ENCODE data around the gene UBE2D2. TPM values are rescaled to one million over a fixed set of nuclear protein-coding genes. Genes with fewer than 3 reads are reported as not detected.

Gene UBE2D2
- total RNA-seq, 1 donor from 2014 or later = 57.5 TPM

DNA sequence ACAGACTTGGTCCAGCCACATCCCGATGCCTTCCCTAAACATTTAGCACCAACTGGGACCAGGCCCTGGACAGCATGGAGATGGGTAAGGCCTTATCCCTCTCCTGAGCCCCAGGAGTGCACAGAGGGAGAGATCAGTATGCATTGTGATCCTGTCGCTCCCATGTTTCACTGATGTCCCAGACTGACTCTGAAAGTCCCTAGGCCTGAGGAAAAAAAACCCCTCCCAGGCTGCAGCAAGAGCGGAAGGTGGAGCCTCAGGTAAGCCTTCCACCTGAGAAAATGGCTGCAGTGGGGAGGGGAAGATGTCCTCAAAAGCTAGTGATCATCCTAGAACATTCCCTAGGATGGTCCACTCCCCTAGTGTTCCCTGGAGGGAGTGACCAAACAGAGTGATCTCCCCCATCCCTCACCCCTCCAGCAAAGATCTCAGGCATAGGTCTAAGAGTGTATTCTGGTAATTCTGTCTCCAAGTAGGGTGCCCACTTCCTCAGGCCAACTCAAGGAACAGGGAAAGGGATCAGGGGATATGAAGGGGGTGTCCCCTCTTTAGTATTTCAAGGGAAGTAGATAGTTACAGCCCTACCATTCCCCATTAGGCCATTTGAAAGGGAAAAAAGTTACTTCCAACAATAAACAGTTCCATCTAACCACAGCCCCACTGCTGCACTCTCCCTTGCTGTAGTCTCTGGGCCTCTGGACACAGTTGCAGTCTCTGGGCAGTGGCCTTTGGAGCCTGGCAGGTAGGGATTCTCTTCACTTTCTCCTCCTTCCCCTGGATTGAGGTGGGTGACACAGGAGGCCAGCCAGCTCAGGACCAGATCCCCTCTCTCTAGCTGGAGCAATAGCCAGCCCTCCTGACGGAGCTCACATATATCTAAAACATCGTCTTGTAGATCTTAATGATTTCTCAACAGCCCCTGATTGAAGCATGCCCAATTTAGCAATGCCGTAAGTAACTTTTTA, 80.3 kb downstream of the UBE2D2 start:
- Histone ChIP-seq H3K4me1 (peaks cover 60% of the 10 kb centered on the region), H3K36me3 (no peaks in the 10 kb centered on the region), H3K4me3 (no peak overlapping the region), H3K27ac (peak overlapping the region; percentile 65), H3K27me3 (no peaks in the 10 kb centered on the region), H3K9me3 (no peaks in the 10 kb centered on the region)
- no peak for DNase-seq (ENCODE audit: extremely low spot score in 2 of 2)
- intact Hi-C loops (cut with DNase I) = no loop called here
- TF ChIP-seq, protein P1, sequence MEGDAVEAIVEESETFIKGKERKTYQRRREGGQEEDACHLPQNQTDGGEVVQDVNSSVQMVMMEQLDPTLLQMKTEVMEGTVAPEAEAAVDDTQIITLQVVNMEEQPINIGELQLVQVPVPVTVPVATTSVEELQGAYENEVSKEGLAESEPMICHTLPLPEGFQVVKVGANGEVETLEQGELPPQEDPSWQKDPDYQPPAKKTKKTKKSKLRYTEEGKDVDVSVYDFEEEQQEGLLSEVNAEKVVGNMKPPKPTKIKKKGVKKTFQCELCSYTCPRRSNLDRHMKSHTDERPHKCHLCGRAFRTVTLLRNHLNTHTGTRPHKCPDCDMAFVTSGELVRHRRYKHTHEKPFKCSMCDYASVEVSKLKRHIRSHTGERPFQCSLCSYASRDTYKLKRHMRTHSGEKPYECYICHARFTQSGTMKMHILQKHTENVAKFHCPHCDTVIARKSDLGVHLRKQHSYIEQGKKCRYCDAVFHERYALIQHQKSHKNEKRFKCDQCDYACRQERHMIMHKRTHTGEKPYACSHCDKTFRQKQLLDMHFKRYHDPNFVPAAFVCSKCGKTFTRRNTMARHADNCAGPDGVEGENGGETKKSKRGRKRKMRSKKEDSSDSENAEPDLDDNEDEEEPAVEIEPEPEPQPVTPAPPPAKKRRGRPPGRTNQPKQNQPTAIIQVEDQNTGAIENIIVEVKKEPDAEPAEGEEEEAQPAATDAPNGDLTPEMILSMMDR (IDR thresholded peaks at IDR 0.05) = no peak
- TF ChIP-seq POLR2AphosphoS5 (IDR thresholded peaks at IDR 0.05; ENCODE audit: insufficient read depth in 1 of 2, low read depth in 1 of 2) (peak in 1 of 2 donors; percentile 16), POLR2A (IDR thresholded peaks at IDR 0.05) (no peak)

DNA sequence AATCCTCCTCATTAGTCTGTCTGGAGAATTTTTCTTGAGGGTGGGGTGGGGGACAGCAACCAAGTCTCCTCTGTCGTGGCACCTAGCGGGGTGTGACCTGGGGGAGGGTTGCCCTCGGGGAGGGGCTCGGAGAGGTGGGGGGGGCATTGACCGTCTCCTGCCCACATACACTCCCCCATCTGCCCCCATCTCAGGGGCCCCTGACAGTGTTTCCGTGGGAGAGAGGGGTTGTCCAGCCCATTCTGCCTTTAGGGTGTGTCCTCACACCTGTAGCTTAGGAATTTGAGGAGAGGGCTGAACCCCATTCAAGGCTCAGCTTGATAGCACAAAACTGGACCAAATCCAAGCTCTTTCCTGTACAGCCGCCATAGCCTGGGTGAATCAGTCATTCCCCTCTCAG, 81.1 kb downstream of the UBE2D2 start:
- intact Hi-C loops (cut with DNase I) = no loop called here
- Histone ChIP-seq H3K9me3 (no peaks in the 10 kb centered on the region), H3K4me3 (no peak overlapping the region), H3K36me3 (no peaks in the 10 kb centered on the region), H3K27me3 (no peaks in the 10 kb centered on the region), H3K27ac (peak overlapping the region; percentile 65), H3K4me1 (peaks cover 60% of the 10 kb centered on the region)
- TF ChIP-seq POLR2AphosphoS5 (IDR thresholded peaks at IDR 0.05; ENCODE audit: insufficient read depth in 1 of 2, low read depth in 1 of 2) (no peak), POLR2A (IDR thresholded peaks at IDR 0.05) (no peak)
- TF ChIP-seq, protein P1 (IDR thresholded peaks at IDR 0.05) = no peak
- no peak for DNase-seq (ENCODE audit: extremely low spot score in 2 of 2)

DNA sequence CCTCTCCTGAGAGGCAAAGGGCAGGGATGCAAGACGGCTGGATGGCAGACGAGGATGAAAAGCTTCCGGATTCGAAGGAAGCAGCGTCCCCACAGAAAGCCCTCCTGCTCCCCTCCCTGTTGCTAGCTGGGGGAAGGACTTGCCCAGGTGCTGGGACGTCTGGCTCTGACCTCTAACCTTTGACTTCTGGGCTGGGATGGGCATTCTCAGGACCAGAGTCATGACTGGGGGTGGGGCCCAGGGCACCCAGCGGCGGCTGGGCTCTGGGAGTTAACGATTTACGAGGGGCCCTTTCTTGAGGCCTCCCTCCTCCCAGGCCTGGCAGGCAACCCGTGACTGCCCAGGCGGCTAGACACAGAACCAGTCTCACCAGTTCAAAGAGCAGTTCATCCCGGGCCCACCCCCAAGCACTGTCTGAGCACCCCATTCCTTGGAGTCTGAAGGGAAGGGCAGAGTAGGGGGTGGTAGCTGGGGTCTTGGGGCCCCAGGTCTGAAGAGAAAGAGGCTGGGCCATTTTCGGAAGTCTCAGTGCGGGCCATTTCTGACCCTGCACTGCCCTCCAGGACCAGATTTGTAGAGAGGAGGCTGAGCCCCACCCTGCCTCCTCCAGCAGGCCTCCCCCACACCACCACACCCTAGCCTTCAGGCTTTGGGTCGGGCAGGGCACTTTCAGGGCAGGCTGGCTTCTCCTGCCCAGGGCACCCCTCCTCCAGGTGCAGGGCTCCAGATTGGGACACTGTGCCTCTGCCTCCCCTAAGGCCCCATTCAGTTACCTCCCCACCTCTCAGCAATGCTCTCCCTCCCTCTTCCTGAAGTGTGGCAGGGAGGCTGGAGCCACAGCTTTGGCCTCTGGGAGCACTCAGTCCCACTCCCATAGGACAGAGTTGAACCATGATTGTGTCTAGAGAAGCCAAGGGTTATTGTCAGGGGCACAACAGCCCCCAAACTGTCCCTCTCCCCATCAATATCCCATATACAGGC, 82.0 kb downstream of the UBE2D2 start:
- Histone ChIP-seq H3K9me3 (no peaks in the 10 kb centered on the region), H3K27ac (peak overlapping the region; percentile 65), H3K4me1 (peaks cover 61% of the 10 kb centered on the region), H3K4me3 (no peak overlapping the region), H3K27me3 (no peaks in the 10 kb centered on the region), H3K36me3 (no peaks in the 10 kb centered on the region)
- no peak for DNase-seq (ENCODE audit: extremely low spot score in 2 of 2)
- TF ChIP-seq POLR2A (IDR thresholded peaks at IDR 0.05) (no peak), POLR2AphosphoS5 (IDR thresholded peaks at IDR 0.05; ENCODE audit: insufficient read depth in 1 of 2, low read depth in 1 of 2) (peak in 1 of 2 donors; percentile 27)
- intact Hi-C loops (cut with DNase I) = no loop called here

DNA sequence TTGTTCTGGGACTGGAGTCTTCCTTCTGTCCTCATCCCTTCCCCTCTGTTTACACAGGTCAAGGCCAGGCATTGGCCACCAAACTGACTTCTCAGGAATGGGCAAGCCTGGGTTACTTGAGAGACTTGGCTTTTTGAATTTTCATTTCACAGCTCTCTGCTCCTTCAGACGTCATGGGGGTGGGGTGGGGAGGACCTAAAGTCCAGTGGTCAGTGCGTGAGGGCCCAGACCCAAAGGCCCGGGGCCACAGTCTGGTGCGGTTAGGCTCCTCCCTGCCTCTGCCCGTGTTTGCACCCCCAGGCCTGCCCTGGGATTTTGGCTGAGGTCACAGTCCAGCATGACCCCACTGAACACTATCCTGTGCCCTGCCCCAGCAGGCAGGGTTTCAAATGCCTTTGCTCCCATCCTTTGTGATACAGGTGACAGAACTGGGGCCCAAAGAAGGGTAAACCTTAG, 82.9 kb downstream of the UBE2D2 start:
- H3K9me3 ChIP-seq = no peaks in the 10 kb centered on the region
- peak overlapping the region; percentile 65 for H3K27ac ChIP-seq
- H3K4me1 ChIP-seq = peaks cover 52% of the 10 kb centered on the region
- H3K36me3 ChIP-seq = no peaks in the 10 kb centered on the region
- TF ChIP-seq, protein P1 (IDR thresholded peaks at IDR 0.05) = no peak
- TF ChIP-seq POLR2A (IDR thresholded peaks at IDR 0.05) (no peak), POLR2AphosphoS5 (IDR thresholded peaks at IDR 0.05; ENCODE audit: insufficient read depth in 1 of 2, low read depth in 1 of 2) (no peak)
- intact Hi-C loops (cut with DNase I) = no loop called here
- no peak for DNase-seq (ENCODE audit: extremely low spot score in 2 of 2)
- no peak overlapping the region for H3K4me3 ChIP-seq
- no peaks in the 10 kb centered on the region for H3K27me3 ChIP-seq
